Activated naive CD8-positive, alpha-beta T cell treated with anti-CD3 and anti-CD28 coated beads, Interleukin-2, amount 10 ng/mL, durations not matched to agents 7 days and 5 days (primary cell): ENCODE data around the gene NADSYN1. TPM values are rescaled to one million over a fixed set of nuclear protein-coding genes. Genes with fewer than 3 reads are reported as not detected.

Experiments
- ATAC-seq: fragments of 150-1000 bp; cut with Tn5 transposase; one replicate; pipeline ENCODE4 v1.10.0; 2021; ENCODE audit warnings: low read depth, moderate library complexity
- POLR2A ChIA-PET: fragments of 350-600 bp; sonication (Branson Sonifier 250); formaldehyde crosslinking; loops from one replicate; lab custom pipeline; 2021; ENCODE audit warnings: antibody characterized with exemption; lab: Charles Lee
- DNase-seq: peaks from one replicate; pipeline ENCODE4 v3.0.0; 2021
- H3K27ac Mint-ChIP-seq: one replicate; pipeline ENCODE4 v1.8.0; 2022; ENCODE audit warnings: mild to moderate bottlenecking, mixed read lengths
- H3K27me3 Mint-ChIP-seq: one replicate; pipeline ENCODE4 v1.8.0; 2022; ENCODE audit warnings: mild to moderate bottlenecking, moderate library complexity, mixed read lengths
- H3K36me3 Mint-ChIP-seq: one replicate; pipeline ENCODE4 v1.8.0; 2021; ENCODE audit warnings: mild to moderate bottlenecking, mixed read lengths
- H3K4me1 Mint-ChIP-seq: one replicate; pipeline ENCODE4 v1.8.0; 2021; ENCODE audit warnings: mixed read lengths
- H3K4me3 Mint-ChIP-seq: one replicate; pipeline ENCODE4 v1.8.0; 2022; ENCODE audit warnings: mild to moderate bottlenecking, moderate library complexity, mixed read lengths
- H3K9me3 Mint-ChIP-seq: one replicate; pipeline ENCODE4 v1.8.0; 2021; ENCODE audit warnings: mixed read lengths
- total RNA-seq, 2 experiments: library from RNA; stranded (reverse); gene quantifications; one replicate each; pipeline ENCODE4 v1.2.3, GENCODE V29; 2021

Gene NADSYN1
- total RNA-seq, 2 experiments from 2014 or later, result 172 to 186 TPM

DNA sequence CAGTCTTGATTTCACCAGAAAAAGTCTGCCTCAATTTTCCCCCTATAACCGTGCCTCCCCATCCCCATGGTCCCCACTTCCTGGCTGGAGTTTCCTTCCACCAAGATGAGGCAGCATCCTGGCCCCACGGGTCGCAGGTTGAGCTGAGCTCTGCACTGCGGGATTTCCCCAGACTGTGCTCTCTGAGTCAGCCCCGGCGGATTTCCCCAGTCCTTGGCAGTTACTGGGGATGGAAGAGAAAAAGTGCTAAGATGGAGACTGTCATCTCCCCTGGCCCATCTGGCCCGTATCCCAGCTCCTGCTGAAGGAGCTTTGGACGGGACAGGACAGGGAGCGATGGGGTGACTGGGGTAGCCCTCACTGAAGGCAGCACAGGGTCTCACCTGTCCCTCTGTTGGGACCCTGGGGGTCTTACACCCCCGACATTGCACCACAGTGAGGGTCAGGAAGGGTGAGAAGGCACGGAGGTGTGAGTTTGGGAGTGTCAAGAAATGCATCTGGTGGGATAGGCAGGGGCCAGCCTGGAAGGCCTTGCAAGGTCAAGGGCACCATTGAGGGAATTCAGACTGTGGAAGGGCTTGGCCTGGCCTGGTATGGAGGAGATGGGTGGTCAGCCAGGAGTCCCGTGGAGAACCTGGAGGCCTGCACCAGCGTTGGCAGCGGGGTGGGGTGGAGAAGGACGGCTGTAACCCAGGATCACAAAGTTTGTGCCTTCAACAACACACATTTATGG is 36.5 kb downstream of the NADSYN1 start:
- Mint-ChIP-seq H3K27me3 (no peaks in the 10 kb centered on the region), H3K9me3 (no peaks in the 10 kb centered on the region), H3K27ac (no peak overlapping the region), H3K4me3 (no peak overlapping the region), H3K36me3 (peaks cover 31% of the 10 kb centered on the region), H3K4me1 (peaks cover 3% of the 10 kb centered on the region)
- ATAC-seq (peak; percentile 39), DNase-seq (no peak)
- POLR2A ChIA-PET, result no interaction called here

DNA sequence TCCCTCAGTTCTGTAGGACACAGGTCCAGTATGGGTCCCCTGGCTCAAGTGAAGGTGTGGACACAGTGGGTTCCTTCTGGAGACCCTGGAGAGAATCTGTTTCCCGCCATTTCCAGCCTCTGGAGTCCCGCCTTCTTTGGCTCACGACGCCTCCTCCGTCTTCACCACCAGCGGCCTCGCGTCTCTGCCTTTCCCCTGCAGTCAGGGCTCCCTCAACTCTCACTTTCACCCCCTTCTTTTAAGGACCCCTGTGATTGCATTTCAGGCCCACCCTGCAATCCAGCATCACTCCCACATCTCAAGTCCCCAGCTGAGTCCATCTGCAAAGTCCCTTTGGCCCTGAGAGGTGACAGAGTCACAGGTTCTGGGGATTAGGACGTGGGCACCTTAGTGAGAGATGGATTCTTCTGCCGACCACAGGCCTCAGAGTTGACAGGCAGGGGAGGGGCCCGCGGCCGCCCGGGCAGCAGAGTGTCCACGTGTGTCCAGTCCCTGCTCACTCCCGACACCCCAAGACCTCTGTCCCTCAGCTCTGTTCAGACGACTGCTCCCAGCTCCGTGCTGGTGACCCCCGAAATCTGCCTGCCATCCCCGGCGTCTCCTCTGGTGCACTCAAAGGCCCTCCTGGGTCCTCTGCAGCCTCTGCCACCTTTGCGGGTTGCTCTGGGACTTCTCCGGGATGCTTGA is 37.2 kb downstream of the NADSYN1 start:
- peaks cover 3% of the 10 kb centered on the region for H3K4me1 Mint-ChIP-seq
- POLR2A ChIA-PET, result no interaction called here
- no peak overlapping the region for H3K27ac Mint-ChIP-seq
- H3K9me3 Mint-ChIP-seq, result no peaks in the 10 kb centered on the region
- ATAC-seq (no peak), DNase-seq (no peak)
- no peaks in the 10 kb centered on the region for H3K27me3 Mint-ChIP-seq
- no peak overlapping the region for H3K4me3 Mint-ChIP-seq
- H3K36me3 Mint-ChIP-seq, result peaks cover 31% of the 10 kb centered on the region

DNA sequence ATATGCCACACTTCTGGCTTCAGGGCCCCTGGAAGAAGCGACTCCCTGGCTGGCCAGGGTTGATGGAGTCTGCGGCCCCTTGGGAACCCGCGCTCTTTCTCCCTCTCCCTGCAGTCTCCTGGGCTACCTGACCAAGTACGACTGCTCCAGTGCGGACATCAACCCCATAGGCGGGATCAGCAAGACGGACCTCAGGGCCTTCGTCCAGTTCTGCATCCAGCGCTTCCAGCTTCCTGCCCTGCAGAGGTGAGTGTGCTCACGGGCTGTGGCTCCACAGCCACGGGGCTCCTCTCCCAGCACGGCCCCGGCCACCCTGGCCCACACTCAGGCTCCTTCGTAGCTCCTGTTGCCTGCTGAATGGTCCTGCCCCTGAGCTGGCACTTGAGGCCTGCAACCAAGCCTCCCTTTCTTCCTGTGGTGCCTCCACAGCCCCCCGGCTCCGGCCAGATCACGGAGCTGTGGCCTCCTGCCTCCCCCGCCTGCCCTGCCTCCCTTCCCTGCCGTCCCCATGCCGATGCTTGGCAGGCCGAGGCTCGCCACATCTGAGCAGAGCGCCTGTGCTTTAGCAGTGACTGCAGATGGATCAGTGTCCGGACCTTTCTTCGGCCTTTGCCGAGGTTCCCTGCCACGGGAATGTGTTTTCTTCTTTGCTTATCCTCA is 37.9 kb downstream of the NADSYN1 start:
- Mint-ChIP-seq H3K9me3 (no peaks in the 10 kb centered on the region), H3K27me3 (no peaks in the 10 kb centered on the region), H3K27ac (no peak overlapping the region), H3K36me3 (peaks cover 32% of the 10 kb centered on the region), H3K4me1 (peaks cover 3% of the 10 kb centered on the region), H3K4me3 (no peak overlapping the region)
- DNase-seq, result no peak
- POLR2A ChIA-PET, result no interaction called here
- no peak for ATAC-seq

DNA sequence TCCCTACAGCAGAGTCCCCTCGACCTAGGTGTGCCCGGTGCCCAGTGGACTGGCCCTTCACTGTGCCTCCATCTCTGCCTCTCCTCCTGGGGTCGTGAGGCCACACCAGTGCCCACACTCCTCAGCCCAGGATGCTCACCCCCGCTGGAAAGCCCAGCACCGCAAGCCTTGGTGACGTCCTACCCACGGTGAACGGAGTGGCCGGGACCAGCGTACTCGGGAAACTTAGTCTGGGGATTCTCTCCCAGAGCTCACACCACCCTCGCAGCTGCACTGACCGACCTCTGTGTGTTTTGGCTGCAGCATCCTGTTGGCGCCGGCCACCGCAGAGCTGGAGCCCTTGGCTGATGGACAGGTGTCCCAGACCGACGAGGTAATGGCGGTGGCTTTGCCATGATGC is 38.5 kb downstream of the NADSYN1 start:
- peaks cover 25% of the 10 kb centered on the region for H3K36me3 Mint-ChIP-seq
- no peaks in the 10 kb centered on the region for H3K27me3 Mint-ChIP-seq
- no peak overlapping the region for H3K27ac Mint-ChIP-seq
- POLR2A ChIA-PET, result no interaction called here
- DNase-seq, result no peak
- peaks cover 3% of the 10 kb centered on the region for H3K4me1 Mint-ChIP-seq
- no peak for ATAC-seq
- H3K9me3 Mint-ChIP-seq, result no peaks in the 10 kb centered on the region
- H3K4me3 Mint-ChIP-seq, result no peak overlapping the region

DNA sequence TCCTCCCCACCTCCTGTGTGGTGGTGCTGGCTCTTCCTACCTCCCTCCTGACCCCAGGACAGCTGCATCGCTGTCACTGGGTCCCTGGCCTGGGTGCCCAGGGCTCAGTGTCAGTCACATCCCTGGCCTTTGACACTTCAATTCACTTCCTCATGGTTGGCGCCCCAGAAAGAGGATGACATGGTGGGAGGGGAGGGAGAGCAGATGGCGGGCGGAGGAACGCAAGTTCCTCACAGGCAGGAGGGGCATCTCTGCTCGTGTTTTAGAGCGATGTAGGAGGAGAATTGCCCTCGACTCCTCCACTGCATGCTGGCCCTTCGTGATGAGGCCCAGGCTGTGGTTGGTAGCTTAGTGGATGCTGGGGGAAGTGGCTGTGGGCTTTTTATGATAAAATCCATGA is 38.9 kb downstream of the NADSYN1 start:
- H3K9me3 Mint-ChIP-seq, result no peaks in the 10 kb centered on the region
- ATAC-seq (no peak), DNase-seq (no peak)
- H3K4me1 Mint-ChIP-seq, result peaks cover 3% of the 10 kb centered on the region
- H3K27me3 Mint-ChIP-seq, result no peaks in the 10 kb centered on the region
- no peak overlapping the region for H3K4me3 Mint-ChIP-seq
- no peak overlapping the region for H3K27ac Mint-ChIP-seq
- peaks cover 24% of the 10 kb centered on the region for H3K36me3 Mint-ChIP-seq
- POLR2A ChIA-PET, result no interaction called here

DNA sequence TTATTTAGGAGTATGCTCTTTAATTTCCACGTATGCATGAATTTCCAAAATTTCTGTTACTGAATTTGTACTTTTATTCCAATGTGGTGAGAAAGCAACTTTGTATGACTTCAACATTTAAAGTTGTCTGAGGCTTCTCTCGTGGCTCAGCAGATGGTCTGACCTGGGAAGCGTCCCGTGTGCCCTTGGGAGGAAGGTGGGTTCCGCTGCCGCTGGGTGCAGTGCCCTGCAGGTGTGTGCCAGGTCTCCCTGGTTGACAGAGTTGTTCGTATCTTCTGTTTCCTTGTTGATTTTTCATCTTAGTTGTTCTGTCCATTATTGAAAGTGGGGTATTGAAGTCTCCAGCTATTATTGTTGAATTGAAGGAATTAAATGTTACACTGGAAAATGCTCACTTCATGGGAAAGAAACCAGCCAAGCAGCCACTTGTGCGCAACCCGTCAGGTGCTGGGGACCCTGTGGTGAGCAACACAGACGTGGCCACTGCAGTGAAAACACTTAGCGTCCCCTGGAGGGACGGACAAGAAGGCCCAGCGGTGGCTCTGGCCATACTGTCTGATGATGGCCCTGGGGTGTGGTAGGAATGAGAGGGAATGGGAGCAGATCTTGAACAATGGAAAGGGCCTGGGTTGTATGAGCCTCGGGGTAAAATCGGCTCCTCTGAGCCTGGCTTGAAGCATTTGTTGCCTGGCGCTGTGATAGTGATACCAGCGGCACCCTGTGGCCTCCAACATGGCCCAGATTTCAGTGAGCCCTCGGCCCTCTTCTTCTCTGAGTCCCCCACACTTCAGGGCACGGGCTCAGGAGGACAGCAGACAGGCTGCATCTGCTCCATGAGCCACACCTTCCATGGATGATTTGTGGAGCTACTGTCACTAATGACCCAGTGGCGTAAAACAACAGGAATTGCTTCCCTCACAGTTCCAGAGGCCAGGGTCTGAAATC is 42.6 kb downstream of the NADSYN1 start:
- Mint-ChIP-seq H3K27ac (peak overlapping the region; percentile 22), H3K4me1 (peaks cover 6% of the 10 kb centered on the region), H3K27me3 (no peaks in the 10 kb centered on the region), H3K4me3 (no peak overlapping the region), H3K9me3 (no peaks in the 10 kb centered on the region), H3K36me3 (peaks cover 39% of the 10 kb centered on the region)
- DNase-seq, result no peak
- ATAC-seq, result no peak
- POLR2A ChIA-PET, result no interaction called here

DNA sequence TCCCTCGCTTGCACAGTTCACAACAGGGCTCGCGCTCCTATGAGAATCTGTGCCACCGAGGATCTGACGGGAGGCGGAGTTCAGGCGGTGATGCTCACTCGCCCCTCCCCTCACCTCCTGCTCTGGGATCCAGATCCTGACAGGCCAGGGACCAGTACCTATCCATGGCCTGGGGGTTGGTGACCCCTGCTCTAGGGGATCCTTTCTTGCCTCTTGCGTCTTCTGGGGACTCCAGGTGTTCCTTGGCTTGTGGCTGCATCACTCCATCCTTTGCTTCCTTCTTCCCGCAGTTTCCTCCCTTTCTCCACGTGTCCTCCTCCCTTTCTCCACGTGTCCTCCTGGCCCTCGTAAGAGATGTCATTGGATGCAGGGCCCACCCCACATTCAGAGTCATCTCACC is 43.4 kb downstream of the NADSYN1 start:
- no peak overlapping the region for H3K27ac Mint-ChIP-seq

DNA sequence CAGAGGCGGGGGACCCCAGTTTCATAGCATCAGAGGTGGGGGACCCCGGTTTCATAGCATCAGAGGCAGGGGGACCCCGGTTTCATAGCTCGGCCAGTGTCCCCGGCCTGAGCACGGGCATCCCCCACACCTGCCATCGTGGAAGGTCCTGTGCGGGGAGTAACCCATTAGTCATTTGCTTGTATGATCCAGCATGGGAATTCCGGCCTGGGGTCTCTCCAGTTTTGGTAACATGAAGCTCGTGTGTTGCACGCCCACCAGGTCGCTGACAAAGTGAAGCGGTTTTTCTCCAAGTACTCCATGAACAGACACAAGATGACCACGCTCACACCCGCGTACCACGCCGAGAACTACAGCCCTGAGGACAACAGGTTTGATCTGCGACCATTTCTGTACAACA is 45.1 kb downstream of the NADSYN1 start:
- POLR2A ChIA-PET, result no interaction called here
- H3K4me3 Mint-ChIP-seq, result no peak overlapping the region
- ATAC-seq (no peak), DNase-seq (no peak)
- no peaks in the 10 kb centered on the region for H3K9me3 Mint-ChIP-seq
- no peak overlapping the region for H3K27ac Mint-ChIP-seq
- H3K27me3 Mint-ChIP-seq, result no peaks in the 10 kb centered on the region
- H3K4me1 Mint-ChIP-seq, result peaks cover 6% of the 10 kb centered on the region
- H3K36me3 Mint-ChIP-seq, result peaks cover 35% of the 10 kb centered on the region

More for the DNA sequence above, 43.4 kb downstream of the NADSYN1 start:
- ATAC-seq, result no peak
- POLR2A ChIA-PET, result no interaction called here
- peaks cover 6% of the 10 kb centered on the region for H3K4me1 Mint-ChIP-seq
- no peaks in the 10 kb centered on the region for H3K9me3 Mint-ChIP-seq
- H3K4me3 Mint-ChIP-seq, result no peak overlapping the region
- peaks cover 37% of the 10 kb centered on the region for H3K36me3 Mint-ChIP-seq
- H3K27me3 Mint-ChIP-seq, result no peaks in the 10 kb centered on the region
- DNase-seq, result no peak

DNA sequence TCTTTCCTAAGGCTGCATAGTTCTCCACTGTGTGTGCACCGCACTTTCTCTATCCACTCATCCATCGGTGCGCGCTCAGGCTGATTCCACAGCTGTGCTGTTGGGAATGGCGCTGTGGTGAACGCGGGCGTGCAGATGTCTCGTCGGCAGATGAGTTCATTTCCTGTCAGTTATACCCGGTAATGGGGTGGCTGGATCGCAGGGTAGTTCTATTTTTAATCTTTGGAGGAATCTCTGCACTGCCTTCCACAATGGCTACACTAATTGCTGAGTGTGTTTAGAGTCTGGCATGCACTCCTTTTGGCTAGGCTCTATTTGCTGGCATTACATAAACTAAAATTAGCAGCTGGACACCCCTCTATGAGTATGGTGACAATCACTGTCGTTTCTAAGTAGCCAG is 46.1 kb downstream of the NADSYN1 start:
- POLR2A ChIA-PET, result no interaction called here
- Mint-ChIP-seq H3K27me3 (no peaks in the 10 kb centered on the region), H3K4me3 (no peak overlapping the region), H3K4me1 (peaks cover 6% of the 10 kb centered on the region), H3K36me3 (peaks cover 43% of the 10 kb centered on the region), H3K9me3 (no peaks in the 10 kb centered on the region), H3K27ac (peak overlapping the region; percentile 78)
- ATAC-seq, result no peak
- DNase-seq, result no peak

DNA sequence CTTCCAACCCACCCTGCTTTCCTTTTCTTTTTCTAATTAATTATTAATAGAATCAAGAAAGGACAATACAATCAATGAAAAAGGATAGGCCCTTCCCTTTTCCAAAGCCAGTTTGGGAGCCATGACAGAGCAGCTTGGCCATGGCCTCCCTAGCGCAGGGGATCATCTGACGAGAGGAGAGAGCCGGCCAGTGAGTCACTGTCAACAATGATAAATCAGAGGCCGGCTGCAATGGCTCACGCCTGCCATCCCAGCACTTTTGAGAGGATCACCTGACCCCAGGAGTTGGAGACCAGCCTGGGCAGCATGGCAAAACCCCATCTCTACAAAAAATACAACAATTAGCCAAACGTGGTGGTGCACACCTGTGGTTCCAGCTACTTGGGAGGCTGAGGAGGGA is 46.5 kb downstream of the NADSYN1 start:
- Mint-ChIP-seq H3K36me3 (peaks cover 44% of the 10 kb centered on the region), H3K9me3 (no peaks in the 10 kb centered on the region), H3K27me3 (no peaks in the 10 kb centered on the region), H3K4me3 (no peak overlapping the region), H3K27ac (no peak overlapping the region), H3K4me1 (peaks cover 6% of the 10 kb centered on the region)
- POLR2A ChIA-PET, result no interaction called here
- no peak for ATAC-seq
- no peak for DNase-seq

DNA sequence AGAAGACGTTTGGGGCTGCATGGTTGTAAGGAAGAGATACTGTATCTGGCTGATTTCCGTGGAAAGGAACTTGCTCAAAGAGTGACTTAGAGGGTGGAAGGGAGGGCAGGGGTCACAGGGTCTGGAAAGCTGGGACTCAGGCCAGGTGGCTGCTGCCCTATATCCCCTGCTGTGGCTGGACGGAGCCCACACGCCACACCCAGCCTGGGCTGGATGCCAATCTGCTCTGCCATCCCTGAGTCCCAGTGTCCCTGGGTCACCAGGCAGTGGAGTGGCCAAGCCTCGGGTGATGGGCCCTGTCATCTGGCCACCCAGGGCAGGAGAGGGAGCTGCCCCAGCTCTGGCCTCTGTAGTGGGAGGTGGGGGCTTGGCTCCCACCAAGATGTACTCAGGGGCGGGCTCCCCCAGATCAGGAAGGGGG is 47.6 kb downstream of the NADSYN1 start:
- ATAC-seq (no peak), DNase-seq (no peak)
- Mint-ChIP-seq H3K4me1 (peaks cover 6% of the 10 kb centered on the region), H3K27me3 (no peaks in the 10 kb centered on the region), H3K36me3 (peaks cover 40% of the 10 kb centered on the region), H3K9me3 (peaks cover 2% of the 10 kb centered on the region), H3K4me3 (no peak overlapping the region), H3K27ac (no peak overlapping the region)
- POLR2A ChIA-PET, result no interaction called here

DNA sequence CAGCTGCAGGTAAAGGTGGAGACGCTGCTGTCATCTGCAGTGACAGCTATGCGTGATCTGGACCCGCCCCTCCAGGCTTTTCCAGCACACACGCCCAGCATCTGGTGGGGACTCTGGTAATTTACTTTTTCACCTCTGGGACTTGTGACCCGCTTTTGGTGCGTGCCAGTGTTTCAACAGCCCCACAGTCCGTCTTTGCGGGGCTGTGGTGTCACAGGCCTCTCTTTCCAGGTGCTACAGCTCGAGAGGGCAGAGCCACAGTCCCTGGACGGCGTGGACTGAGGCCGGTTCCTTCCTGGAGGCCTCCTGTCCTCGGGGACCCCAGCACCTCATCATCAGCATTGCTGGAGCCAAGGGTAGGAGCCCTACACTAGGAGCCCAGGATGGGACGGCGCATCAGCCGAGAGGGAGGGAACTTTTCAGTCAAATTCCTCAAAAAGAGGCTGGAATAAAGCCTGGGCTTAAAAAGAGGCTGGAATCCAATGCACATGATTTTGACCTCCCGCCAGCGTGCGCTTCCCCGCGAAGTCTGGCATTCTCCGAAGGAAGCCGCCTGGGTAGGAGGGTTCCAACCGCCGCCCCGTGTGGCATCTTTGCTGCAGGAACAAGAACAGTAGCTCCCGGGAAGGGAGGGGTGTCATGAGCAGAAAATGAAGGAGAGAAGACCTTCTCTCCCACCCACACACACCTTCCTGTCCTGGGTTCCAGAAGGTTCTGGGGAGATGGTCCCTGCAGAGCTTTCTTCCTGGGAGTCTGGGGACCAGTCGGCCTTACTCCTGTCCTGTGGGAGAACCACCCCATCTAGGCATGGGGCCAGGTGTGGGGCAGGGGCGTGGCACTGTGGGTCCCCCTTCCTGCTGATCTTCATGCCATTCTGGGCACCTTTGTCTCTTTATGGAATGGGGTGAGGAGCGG is 48.3 kb downstream of the NADSYN1 start:
- Mint-ChIP-seq H3K27me3 (no peaks in the 10 kb centered on the region), H3K27ac (no peak overlapping the region), H3K9me3 (peaks cover 2% of the 10 kb centered on the region), H3K4me1 (peaks cover 6% of the 10 kb centered on the region), H3K4me3 (no peak overlapping the region), H3K36me3 (peaks cover 45% of the 10 kb centered on the region)
- DNase-seq, result no peak
- no peak for ATAC-seq
- POLR2A ChIA-PET, result no interaction called here
